ENCODE measurements around the gene FBXO8. TPM values are rescaled to one million over a fixed set of nuclear protein-coding genes. Genes with fewer than 3 reads are reported as not detected.

The FBXO8 gene, protein sequence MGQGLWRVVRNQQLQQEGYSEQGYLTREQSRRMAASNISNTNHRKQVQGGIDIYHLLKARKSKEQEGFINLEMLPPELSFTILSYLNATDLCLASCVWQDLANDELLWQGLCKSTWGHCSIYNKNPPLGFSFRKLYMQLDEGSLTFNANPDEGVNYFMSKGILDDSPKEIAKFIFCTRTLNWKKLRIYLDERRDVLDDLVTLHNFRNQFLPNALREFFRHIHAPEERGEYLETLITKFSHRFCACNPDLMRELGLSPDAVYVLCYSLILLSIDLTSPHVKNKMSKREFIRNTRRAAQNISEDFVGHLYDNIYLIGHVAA
- total RNA-seq (2022) (11.4 and 14.8 TPM in 2 replicates), Bru-seq, nascent RNA (percentile 62 among the genes with signal in this experiment), BruChase-seq, experiment 1, labeled RNA remaining after a 6-hour chase (percentile 41 among the genes with signal in this experiment), BruChase-seq, experiment 2, labeled RNA remaining after a 2-hour chase (percentile 44 among the genes with signal in this experiment)
- long read RNA-seq, transcript FBXO8-201 (6 exons, 2,577 nt), result major isoform, 7 of 9 reads
- long read RNA-seq, partial matches to known transcripts, result 1 of 9 reads
- long read RNA-seq, other reads (novel, unspliced or antisense), result 1 of 9 reads

DNA sequence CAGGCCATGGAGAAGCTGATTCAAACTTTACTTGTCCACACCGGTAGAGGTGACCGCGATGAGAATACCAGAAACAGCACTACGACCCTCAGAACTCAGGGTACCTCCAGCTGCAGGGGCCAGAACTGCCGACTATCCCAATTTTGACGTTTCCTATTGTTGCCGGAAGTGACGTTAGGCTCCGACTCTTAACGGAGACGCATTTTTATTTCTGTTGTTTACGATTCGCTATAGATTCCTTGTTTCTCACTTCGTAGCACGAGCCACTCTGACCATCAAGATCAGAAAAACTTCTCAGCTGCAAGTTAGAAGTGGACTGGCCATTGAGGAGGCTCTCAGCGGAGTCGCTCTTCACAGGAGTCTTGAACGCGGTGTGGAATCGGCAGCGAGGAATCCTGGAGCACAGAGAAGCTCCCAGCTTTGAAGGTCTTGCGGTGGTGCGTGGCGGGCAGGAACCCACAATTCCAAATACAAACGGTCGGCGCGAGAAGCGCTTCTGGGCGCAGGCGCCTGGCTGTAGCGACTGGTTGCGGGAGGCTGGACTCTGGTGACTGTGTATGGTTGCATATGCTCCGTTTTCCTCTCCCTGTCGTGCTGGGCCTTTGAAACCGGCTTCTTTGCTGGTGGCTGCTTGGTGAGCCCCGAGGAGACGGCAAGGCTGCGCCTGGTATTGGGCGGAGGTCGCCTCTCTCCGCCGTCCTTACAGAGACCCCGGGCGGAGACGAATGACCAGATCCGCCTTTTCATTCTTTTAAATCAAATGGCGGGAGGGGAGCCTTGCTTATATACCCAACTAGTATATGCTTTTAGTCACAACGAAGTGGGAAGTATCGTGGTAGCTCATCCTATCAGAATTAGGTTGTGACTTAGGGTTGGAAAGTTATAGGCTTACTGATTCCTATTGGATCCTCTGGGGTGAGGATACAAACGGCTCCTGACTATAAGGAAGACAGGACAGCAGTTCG is at the start of gene FBXO8, which contains the start of gene CEP44:
FBXO8 (minus strand) TSS at position 161 of the 965 bp plus-strand sequence. CDS start 20,575 bp downstream, outside the sequence.
CEP44 (plus strand) TSS at position 405 of the 965 bp plus-strand sequence. CDS start 15,211 bp downstream, outside the sequence.
- Mint-ChIP-seq H3K27me3 (ENCODE audit: unreplicated experiment) (no peaks in the 10 kb centered on the region), H3K27ac (ENCODE audit: unreplicated experiment) (peak within 1 kb of the TSS; percentile 69), H3K36me3 (ENCODE audit: insufficient read depth, unreplicated experiment) (peaks cover 22% of the 10 kb centered on the region), H3K4me1 (ENCODE audit: low read depth, unreplicated experiment) (no peaks in the 10 kb centered on the region), H3K4me3 (ENCODE audit: low read depth, unreplicated experiment) (peak within 1 kb of the TSS; percentile 73), H3K9me3 (ENCODE audit: low read depth, unreplicated experiment) (no peaks in the 10 kb centered on the region)
- BruUV-seq (replicated peaks), result TSS peak; percentile 48
- TF ChIP-seq, protein P1, sequence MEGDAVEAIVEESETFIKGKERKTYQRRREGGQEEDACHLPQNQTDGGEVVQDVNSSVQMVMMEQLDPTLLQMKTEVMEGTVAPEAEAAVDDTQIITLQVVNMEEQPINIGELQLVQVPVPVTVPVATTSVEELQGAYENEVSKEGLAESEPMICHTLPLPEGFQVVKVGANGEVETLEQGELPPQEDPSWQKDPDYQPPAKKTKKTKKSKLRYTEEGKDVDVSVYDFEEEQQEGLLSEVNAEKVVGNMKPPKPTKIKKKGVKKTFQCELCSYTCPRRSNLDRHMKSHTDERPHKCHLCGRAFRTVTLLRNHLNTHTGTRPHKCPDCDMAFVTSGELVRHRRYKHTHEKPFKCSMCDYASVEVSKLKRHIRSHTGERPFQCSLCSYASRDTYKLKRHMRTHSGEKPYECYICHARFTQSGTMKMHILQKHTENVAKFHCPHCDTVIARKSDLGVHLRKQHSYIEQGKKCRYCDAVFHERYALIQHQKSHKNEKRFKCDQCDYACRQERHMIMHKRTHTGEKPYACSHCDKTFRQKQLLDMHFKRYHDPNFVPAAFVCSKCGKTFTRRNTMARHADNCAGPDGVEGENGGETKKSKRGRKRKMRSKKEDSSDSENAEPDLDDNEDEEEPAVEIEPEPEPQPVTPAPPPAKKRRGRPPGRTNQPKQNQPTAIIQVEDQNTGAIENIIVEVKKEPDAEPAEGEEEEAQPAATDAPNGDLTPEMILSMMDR (IDR thresholded peaks at IDR 0.05; ENCODE audit: unreplicated experiment), result no peak
- intact Hi-C loops (cut with micrococcal nuclease; ENCODE audit: unreplicated experiment), result no loop called here
- DNase-seq, result peak; percentile 39
- CTCF ChIA-PET, result no interaction called here

DNA sequence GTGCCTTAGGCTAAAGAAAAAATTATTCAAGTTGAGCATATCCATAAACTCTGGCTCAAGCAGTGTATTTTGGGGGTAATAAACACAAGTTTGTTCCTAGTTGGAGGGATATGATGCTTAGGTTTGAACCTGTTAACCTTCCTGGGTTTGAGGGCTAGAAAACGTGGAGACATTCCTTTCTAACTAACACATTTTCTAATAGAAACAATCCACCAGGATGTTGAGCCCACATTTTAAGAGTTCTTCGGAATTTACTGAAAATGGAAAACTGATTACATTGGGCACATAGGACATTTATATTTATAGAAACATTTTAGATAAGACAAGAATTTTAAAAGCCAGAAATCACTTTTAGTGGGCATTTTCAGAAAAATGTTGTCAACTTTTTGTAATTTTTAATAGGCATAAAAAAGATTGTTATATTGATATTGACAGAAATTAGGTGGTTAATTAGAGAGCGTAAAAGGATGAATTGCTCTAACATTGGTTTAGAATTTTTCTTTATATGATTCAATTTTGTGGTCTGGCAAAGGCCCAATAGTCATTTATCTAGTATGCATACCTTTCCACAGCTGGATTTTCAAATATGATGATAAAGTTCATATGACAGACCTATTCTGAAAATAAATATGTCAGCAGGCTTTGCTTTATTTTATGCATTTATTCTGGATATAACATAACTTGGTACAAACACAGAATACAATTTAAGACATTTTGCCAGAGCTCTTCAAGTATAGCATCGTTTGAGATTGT is 49.5 kb upstream of the FBXO8 start:
- Mint-ChIP-seq H3K27me3 (ENCODE audit: unreplicated experiment) (no peaks in the 10 kb centered on the region), H3K27ac (ENCODE audit: unreplicated experiment) (no peak overlapping the region), H3K4me1 (ENCODE audit: low read depth, unreplicated experiment) (no peaks in the 10 kb centered on the region), H3K36me3 (ENCODE audit: insufficient read depth, unreplicated experiment) (no peaks in the 10 kb centered on the region), H3K9me3 (ENCODE audit: low read depth, unreplicated experiment) (no peaks in the 10 kb centered on the region), H3K4me3 (ENCODE audit: low read depth, unreplicated experiment) (no peak overlapping the region)
- CTCF ChIA-PET, result no interaction called here
- no peak for DNase-seq
- TF ChIP-seq, protein P1 (IDR thresholded peaks at IDR 0.05; ENCODE audit: unreplicated experiment), result no peak
- BruUV-seq (replicated peaks), result no TSS peak
- intact Hi-C loops (cut with micrococcal nuclease; ENCODE audit: unreplicated experiment), result no loop called here

DNA sequence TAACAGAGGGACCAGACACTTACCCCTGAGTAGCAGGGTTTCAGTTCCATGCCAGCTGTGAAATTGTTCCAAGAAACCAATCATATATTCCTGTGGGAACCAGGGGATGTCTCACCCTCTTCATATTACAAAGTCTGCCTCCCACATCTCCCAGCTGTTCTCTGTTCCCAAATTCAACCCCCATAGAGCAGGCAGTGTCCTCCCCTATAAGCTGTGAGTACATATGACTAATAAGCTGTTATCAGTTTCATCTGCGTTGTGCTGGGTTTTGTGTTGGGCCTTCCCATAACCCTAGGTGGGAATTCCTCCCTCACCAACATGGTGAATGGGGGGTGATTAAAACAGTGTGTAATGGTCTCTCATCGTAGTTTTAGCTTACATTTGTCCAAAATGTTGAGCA is 41.3 kb upstream of the FBXO8 start:
- no peaks in the 10 kb centered on the region for H3K27me3 Mint-ChIP-seq (ENCODE audit: unreplicated experiment)
- intact Hi-C loops (cut with micrococcal nuclease; ENCODE audit: unreplicated experiment), result no loop called here
- H3K4me3 Mint-ChIP-seq (ENCODE audit: low read depth, unreplicated experiment), result no peak overlapping the region
- DNase-seq, result no peak
- BruUV-seq (replicated peaks), result no TSS peak
- H3K9me3 Mint-ChIP-seq (ENCODE audit: low read depth, unreplicated experiment), result no peaks in the 10 kb centered on the region
- H3K27ac Mint-ChIP-seq (ENCODE audit: unreplicated experiment), result no peak overlapping the region
- H3K4me1 Mint-ChIP-seq (ENCODE audit: low read depth, unreplicated experiment), result no peaks in the 10 kb centered on the region
- H3K36me3 Mint-ChIP-seq (ENCODE audit: insufficient read depth, unreplicated experiment), result no peaks in the 10 kb centered on the region
- TF ChIP-seq, protein P1 (IDR thresholded peaks at IDR 0.05; ENCODE audit: unreplicated experiment), result no peak
- CTCF ChIA-PET, result no interaction called here

DNA sequence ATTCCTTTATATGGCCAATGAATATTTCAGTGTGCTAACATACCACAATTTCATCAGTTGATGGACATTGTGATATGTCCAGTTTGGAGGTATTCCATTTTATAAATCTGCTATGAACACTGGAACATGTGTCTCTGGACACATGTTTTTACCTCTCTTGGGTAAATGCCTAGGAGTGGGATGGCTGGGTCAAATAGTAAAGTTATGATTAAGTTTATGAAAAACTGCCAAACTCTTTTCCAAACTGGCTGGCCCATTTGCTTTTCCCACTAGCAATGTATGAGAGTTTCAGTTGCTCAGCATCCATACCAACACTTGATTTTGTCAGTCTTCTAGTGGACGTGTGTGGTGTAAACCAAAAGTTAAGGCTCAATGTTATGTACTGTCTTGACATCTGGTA is 40.8 kb upstream of the FBXO8 start:
- H3K9me3 Mint-ChIP-seq (ENCODE audit: low read depth, unreplicated experiment), result no peaks in the 10 kb centered on the region
- H3K27ac Mint-ChIP-seq (ENCODE audit: unreplicated experiment), result no peak overlapping the region
- H3K4me3 Mint-ChIP-seq (ENCODE audit: low read depth, unreplicated experiment), result no peak overlapping the region
- no peaks in the 10 kb centered on the region for H3K4me1 Mint-ChIP-seq (ENCODE audit: low read depth, unreplicated experiment)
- no peaks in the 10 kb centered on the region for H3K27me3 Mint-ChIP-seq (ENCODE audit: unreplicated experiment)
- BruUV-seq (replicated peaks), result no TSS peak
- TF ChIP-seq, protein P1 (IDR thresholded peaks at IDR 0.05; ENCODE audit: unreplicated experiment), result no peak
- DNase-seq, result no peak
- H3K36me3 Mint-ChIP-seq (ENCODE audit: insufficient read depth, unreplicated experiment), result no peaks in the 10 kb centered on the region
- CTCF ChIA-PET, result no interaction called here
- intact Hi-C loops (cut with micrococcal nuclease; ENCODE audit: unreplicated experiment), result no loop called here

Measured in Calu3 (cell line).